ENCODE measurements around the gene RPS6KC1. TPM values are rescaled to one million over a fixed set of nuclear protein-coding genes. Genes with fewer than 3 reads are reported as not detected.

The RPS6KC1 gene
- total and polyA plus RNA-seq, 9 of the 15 experiments (the other 6 are each of a cell fraction or from before 2014, with no cell fraction given): 4.3 to 34.6 (median 20.9) TPM

- TF ChIP-seq TAF7 (tag; IDR thresholded peaks at IDR 0.05) (peak; percentile 15; the same call in 1 of the 2 replicates), SRSF1 (IDR thresholded peaks at IDR 0.05; ENCODE audit: low read depth, low read length) (no peak), TCF7 (IDR thresholded peaks at IDR 0.05; ENCODE audit: borderline replicate concordance) (no peak), FOXJ3 (CRISPR knock-in tag; IDR thresholded peaks at IDR 0.05) (no peak), CHD7 (IDR thresholded peaks at IDR 0.05; ENCODE audit: low read depth, low read length) (no peak), EZH2 (IDR thresholded peaks at IDR 0.05; ENCODE audit: borderline replicate concordance, low read depth, low read length) (no peak), ZC3H11A (IDR thresholded peaks at IDR 0.05; ENCODE audit: low read depth, low read length) (no peak), HDAC6 (IDR thresholded peaks at IDR 0.05; ENCODE audit: low read depth, low read length) (no peak), SPI1 (IDR thresholded peaks at IDR 0.05; ENCODE audit: borderline replicate concordance, low read depth, low read length) (peak; percentile 97), RAD51 (IDR thresholded peaks at IDR 0.05; ENCODE audit: borderline replicate concordance, low read depth) (0 out of 2 replicates have a peak, but pooled peaks have one; percentile 8), CBFA2T2 (conservative IDR thresholded peaks at IDR 0.05) (no peak; the same call in 1 of the 2 replicates), CBX1 (IDR thresholded peaks at IDR 0.05; ENCODE audit: low read depth) (peak; percentile 58; the same call in 1 of the 2 replicates), TFAP4 (CRISPR knock-in tag; IDR thresholded peaks at IDR 0.05; ENCODE audit: borderline replicate concordance) (peak; percentile 99), HMG20A (CRISPR knock-in tag; conservative IDR thresholded peaks at IDR 0.05) (no peak), CREM (IDR thresholded peaks at IDR 0.05; ENCODE audit: low read depth) (peak; percentile 57; the same call in 1 of the 2 replicates), ZNF586 (CRISPR knock-in tag; conservative IDR thresholded peaks at IDR 0.05) (no peak), ZKSCAN8 (CRISPR knock-in tag; IDR thresholded peaks at IDR 0.05) (no peak)
Observed at GRCh38 chr1:213051127-213051880, at the start of gene RPS6KC1 (continued).

All from K562 (cell line).